ENCODE results near the gene ANKRD9.

The ANKRD9 gene

DNA sequence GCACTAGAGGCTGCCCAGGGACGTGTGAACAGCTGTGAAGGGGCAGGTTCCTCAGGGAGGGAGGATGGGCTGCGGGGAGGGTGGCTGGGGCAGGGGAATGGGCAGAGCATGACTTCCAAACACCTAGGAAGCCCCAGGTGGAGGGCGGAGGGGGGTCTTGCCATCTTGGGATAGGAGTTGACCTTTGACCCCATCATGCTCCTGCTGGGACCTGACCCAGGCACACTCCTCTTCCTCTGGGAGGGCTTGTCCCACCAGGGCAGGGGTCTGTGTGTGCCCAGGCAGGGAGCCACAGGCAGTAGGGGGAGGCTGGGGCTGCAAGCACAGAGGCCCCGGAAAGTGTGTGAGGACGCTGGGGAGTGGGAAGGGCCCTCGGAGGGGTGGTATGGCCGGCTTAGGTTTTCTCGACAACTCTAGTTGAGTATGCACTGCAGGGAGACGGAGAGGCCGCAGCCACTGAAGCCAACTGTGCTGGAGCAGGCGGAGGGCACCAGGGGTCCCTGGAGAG lies 3.3 kb upstream of the ANKRD9 start:
- DNase-seq (ENCODE audit: low read depth in 3 of 3) = no peak

DNA sequence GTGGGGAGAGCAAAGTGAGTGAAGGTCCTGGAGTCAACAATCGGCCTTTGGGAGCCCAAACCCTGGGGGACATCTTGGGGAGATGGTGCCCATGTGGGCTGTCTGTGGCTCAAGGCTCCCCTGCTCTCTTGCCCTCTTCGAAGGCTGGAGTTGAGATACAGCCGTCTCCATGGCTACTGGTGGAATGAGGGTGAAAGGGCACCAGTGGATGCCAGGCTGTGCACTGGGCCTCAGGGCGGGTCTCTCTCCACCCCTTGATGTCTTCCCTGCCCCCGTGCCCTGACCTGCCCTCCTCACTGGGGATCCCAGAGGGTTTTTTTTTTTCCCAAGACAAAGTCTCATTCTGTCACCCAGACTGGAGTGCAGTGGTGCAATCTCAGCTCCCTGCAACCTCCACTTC lies 2.0 kb upstream of the ANKRD9 start:
- DNase-seq (ENCODE audit: low read depth in 3 of 3) = no peak

DNA sequence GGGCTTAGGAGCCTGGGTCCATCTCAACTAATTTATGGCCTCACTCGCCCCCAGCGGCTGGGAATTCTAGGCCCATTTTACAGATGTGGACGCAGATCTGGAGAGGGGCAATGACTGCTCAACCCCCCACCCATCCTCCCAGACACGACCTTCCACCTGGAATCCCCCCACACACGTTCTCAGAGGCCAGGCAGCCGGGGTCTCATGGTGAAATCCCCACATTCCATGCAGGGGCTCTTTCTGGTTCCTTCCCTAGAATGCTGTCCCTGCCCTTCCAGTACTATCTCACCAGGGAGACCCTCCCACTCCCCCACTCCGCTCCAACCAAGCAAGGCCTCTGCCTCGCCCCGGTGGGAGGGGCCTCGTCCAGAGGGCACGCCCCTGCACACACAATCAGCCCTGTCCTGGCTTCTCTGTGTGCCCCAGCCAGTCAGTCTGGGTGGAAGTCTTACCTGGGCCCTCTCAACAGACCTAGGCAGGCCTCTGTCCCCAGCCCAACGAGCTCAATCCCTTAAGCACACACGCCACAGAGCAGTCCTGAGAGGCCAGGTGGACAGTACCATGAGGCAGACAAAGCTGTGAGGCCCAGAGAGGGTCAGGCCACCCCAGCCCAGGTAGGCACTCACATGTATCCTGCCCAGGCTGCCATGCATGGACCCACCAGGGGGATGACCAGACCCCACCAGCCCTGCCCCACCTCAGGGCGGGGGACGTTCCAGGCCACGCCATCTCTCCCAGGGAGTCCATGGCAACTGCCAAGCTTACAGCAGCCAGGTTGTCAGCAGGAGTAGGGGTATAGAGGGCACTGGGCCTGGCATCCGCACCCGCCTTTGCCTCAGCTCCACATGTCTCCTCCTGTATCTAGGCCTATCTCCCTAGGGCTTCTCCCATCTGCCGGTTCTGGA lies 1.3 kb upstream of the ANKRD9 start:
- no peak for DNase-seq (ENCODE audit: low read depth in 3 of 3)

DNA sequence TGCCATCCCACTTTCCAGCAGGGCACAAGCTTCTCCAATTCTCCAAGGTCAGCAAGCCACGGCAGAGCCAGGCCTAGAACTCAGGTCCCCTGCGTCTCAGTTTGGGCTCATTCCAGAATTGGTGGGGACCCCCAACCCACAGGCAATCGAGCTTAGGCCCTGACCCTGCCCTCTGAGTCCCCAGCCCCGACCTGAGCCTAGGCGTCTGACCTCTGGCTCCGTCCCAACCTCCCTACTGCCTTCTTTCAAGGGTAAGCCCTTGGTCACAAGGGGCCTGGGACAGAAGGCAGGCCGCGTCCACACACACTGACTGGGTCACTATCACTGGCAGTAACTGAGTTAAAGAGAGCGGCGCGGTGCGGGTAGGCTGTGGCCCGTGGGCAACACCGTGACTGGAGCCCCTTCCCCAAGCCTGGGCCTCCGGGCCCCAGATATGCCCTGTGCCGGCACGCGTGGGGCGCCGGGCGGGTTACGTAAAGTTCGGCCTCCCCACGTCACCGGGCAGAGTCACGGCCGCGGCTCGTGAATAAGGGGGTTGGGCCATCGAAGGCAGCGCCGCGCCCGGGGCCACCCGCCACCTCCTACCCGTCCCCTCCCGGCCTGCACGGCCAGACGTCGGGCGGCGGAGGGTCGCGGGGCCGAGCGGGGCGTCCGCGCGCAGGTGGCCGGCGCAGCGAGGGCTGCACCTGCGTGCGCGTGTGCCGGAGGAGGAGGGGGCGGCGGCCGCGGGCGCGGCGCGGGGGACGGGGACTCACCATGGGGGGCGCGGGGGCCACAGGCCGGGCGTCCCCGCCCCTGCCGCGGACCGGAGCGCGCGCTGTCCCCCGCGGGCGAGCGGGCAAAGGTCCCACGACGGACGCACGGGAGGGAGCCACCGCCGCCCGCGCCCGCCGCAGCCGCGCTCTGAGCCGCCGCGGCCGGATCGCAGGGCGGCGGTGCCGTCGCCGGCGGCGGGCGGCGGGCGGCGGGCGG lies 516 bp downstream of the ANKRD9 start:
- no peak for DNase-seq (ENCODE audit: low read depth in 3 of 3)

DNA sequence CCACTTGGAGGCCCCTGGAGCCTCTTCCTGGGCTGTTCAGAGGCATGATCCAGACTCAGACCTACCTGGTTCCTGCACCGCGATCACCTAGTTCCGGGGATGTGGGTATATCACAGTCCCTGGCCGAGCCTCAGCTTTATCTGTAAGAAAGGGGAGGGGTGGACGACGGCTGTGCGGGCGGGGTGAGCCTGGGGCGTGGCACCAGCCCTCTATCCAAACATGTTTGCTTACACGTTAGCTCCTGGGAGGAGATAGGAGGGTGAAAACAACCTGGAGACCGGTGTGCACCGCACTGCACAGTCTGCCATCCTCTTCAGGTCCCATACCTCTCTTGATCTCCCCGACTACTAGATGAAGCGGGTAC lies 1.2 kb downstream of the ANKRD9 start:
- no peak for DNase-seq (ENCODE audit: low read depth in 3 of 3)

DNA sequence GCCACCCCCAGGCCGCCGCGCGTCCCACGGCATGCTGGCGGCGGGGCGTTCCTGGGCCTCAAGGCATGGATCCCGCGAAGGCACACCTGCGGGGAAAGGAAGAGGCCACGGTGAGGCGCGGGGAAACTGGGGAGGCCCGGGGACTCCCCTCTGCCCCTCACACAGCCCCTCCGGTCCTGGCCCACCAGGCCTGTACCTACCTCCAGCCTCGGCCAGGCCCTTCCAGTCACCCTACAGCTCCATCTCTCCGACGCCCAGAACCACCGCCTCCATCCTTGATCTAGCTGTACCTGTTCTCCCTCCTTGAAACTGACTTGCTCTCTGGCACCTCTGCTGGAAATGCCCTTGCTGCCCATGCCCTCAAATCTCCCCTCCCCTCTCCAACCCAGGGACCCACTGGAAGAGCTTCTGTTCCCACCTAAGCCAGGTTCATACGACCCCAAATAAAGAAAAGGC lies 1.7 kb downstream of the ANKRD9 start:
- DNase-seq (ENCODE audit: low read depth in 3 of 3) = no peak

DNA sequence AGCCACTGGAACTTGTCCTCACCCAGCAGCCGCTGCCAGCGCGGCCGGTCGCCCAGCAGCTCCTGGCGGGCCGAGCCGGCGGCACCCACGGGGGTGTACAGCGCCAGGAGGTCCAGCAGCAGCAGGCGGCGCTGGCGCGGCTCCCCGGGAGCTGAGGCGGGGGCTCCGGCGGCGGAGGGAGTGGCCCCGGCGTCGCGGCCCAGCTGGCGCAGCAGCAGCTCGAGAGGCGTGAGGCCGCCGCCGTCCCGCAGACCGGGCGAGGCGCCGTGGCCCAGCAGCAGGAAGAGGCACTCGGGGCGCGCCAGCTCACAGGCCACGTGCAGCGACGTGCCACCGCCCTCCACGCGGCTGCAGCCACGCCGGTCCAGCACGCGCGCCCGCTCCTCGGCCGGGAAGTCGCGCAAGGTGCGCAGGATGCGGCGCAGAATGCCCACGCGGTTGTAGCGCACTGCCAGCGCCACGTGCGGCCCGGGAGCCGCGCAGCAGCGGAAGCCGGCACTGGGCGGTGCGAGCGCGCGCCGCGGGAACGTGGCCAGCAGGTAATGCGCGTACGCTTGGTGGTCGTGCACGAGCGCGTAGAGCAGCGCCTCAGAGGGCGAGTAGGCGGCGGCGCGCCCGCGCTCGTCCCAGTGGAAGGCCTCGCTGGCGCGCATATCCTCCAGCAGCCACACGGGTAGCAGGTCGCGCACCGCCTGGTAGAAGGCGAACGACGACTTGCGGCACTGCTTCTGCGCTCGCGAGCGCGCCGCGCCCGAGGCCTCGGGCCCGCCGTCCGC lies 2.3 kb downstream of the ANKRD9 start:
- no peak for DNase-seq (ENCODE audit: low read depth in 3 of 3)

DNA sequence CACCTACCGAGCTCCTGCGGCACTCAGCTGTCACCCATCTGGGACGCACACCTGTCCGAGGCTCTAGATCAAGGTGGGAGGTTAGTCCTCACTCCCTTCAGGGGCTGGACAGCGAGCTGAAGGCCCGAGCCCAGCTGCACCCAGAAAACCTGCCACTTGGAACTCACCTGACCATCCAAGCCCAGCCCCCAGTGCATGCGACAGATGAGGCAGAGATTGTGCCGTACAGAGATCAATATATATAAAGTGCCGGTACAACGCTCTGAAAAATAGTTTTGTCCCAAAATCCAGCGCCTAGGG lies 3.0 kb downstream of the ANKRD9 start:
- no peak for DNase-seq (ENCODE audit: low read depth in 3 of 3)

DNA sequence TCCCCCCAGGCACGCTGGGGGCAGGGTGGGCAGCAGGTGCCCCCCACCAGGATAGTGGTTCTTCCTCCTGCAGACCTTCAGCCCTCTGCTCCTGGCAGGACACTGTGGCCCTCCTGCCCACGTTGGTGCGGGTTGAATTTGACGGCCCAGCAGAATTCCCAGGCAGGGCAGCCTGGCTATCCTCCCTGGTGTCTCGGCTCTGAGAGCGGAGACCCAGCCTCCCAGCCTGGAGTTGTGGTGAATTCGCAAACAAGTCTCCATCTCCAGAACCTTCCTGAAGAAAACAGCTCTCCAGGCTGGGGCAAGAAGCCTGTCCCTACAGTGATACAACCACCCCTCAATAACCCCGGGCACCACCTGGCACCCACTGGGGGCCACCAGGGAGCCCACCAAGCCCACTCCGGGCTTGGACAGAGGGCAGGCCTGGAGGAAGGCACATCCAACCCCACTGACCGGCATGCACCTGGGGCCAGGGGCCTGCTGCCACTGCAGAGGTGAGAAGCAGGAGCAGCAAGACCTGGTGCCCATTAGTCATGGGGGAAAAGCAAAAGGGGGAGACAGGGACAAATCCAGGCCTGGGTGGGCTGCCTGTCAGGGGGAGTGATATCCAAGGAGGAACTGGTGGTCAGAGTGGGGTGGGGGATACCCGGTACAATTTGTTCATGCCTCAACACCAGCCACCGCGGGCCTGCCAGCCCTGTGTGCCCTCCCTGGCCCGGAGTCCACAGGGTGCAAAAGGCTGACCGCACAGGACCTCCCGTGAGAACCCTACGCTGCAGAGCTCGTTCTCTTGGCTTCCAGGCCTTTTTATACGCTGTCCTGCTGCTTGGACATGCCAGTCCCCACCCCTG lies 3.6 kb downstream of the ANKRD9 start:
- no peak for DNase-seq (ENCODE audit: low read depth in 3 of 3)

DNA sequence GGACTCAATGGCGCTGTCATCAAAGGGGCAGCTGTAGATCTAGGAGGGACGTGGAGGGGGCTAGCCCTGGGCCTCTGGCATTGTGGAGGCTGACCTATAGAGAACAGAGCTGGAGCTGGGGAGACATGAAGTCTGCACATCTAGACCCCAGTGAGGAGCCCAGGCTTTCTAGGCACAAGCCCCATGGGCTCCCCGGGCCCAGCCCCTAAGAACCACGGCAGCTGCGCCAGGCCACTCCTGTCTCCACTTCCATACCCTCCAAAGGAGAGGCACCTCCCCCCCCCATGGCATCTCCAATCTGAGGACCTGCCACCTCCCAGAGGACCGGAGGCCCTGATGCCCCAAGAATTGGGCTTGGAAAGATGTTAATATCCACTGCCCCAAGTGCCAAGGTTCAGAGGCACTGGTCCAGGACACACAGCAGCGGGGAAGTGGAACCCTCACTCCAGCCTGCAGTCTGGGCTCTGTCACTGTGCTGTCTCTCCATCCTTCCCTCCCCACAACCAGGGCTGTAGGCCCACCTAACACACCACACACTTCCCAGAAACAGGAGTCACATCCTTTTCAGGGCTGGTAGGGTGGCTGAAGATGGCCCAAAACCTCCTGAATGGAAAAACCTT lies 4.5 kb downstream of the ANKRD9 start:
- no peak for DNase-seq (ENCODE audit: low read depth in 3 of 3)

DNA sequence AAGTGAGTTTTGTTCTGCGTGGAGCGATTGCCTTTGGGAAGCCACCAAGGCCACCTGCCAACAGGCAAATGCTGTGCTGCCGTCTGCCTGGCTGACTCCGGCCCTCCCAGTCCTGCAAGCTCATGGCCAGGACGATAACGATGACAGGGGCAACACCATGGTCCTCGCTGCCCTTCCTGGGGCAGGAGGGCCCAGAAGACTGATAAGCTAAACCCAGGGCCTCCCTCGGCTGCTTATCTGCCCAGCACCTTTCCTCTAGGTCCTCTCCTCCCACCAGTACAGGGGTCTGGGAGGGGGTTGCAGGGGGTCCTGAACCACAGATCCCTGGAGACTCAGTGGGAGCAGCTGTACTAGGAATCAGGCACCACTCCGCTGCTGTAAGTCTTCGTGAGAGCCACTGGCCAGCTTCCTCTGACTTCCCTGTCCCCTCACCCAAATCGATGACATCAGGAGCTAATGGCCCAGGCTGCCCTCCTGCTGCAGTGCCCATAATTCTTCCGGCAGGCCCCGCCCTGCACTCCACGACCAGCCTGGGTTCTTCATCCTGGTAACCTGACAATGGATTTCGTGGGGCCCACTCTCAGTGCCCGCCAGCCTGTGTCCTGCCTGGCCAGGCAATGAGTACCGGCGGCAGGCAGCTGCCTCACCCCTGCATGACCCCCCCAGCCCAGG lies 5.1 kb downstream of the ANKRD9 start:
- DNase-seq (ENCODE audit: low read depth in 3 of 3) = no peak

DNA sequence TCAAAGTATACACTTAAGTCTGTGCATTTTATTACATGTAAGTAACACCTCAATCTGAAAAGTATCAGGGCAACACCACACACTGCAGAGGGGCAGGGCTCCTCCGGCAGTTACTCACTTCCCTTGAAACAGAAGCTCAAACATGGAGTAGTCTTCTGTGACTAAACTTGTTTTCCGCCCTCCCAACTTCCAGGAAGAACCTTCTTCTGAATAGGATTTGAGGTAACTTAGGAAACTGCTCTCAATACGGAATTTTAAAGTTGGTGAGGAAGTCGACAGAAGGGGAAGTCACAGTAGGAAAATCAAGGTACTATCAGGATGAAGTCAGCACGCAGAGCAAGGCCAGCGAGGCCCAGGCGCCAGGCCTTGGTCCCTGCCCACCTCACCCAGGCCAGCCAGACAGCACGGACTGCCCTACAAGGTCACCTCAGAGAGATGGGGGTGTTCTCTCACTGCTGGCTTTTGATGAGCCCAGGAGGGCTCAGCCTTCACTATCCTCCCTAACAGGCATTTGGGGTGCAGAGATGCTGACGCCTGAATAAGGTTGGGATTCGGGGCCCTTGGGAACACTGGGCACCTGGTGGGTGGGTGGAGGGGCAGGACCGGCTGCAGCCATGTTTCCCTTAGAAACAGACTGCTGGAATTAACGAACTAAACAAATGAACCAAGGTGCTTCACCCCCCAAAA lies 5.8 kb downstream of the ANKRD9 start:
- DNase-seq (ENCODE audit: low read depth in 3 of 3) = no peak

DNA sequence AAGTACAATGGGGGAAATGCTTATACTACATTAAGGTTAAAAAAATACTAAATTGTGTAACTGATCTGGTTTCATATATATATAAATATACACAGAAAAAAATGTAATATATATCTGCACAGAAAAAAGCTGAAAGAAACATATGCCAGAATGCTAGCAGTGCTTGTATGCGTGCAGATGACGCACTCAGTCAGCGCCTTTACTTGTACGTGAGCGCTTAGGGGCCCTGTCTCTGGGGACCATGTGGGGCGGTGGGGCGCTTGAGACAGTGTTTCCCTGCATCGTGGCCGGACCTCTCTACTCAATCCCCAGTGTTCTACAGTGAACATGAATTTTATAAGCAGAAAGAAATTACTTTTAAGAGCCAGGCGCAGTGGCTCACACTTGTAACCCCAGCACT lies 7.0 kb downstream of the ANKRD9 start:
- DNase-seq (ENCODE audit: low read depth in 3 of 3) = no peak

DNA sequence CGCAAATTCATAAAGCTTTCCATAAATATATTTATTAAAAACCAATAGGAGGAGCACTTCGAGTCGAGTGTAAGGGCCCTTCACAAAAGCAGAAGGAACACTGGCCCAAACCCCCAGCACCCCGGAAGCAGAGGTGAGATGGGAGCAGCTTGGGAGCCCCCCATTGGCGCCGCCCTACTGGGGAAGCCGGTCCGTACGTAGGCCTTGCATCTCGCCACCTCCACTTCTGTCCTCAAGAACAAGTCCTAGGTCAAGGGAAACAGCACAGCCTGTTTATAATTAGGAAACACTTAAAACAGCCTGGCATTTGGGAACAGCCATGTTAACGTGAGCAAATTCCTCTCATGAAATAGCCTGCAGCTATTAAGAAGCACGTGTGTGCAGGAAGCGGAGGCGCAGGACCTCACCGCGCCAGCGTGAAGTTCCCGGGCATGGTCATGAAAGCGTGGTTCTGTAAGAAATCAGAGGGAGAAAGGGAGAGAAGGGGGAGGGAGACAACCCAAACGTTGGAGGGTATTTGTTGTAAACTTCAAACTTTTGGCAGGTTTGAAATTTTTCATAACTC lies 7.7 kb downstream of the ANKRD9 start:
- DNase-seq (ENCODE audit: low read depth in 3 of 3) = no peak

DNA sequence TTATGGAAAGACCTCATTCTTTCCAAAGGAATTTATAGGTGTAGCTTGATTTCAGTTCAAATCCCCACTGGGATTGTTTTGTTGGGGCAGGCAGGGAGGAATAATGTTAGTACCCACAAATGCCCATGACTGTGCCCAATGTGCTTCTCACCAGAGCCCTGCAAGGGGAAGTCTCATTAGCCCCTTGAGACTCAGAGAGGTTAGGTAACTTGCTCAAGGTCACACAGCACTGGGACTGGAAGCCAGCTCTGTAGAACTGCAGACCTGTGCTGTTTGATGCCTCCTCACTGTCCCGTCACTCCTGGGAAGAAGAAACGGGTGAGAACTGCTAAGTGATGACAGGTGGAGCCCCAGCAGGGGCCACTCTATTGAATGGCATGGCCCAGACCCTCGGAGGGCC lies 8.9 kb downstream of the ANKRD9 start:
- no peak for DNase-seq (ENCODE audit: low read depth in 3 of 3)

DNA sequence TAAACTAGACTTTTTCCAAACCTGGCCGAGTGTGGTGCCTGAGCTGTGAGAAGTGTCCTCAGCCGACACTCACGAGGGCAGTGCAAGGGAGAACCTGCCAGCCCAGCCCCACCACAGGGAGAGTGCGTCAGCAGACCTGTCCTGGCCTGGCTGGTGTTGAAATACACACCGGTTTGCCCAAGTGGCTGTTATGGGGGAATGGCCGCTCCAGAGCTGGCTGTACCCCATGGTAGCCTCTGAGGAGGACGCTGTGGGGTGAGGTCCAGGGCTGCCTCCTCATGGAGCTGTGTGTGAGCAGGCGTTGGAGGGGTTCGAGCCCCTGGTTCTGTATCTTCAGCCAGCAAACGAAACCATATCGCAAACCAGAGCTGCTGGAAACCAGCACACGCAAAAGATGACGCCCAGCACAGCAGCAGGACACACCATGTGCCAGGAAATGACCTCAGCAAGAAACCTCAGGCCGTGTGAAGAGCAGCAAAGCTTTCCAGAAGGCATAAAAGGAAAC lies 9.4 kb downstream of the ANKRD9 start:
- no peak for DNase-seq (ENCODE audit: low read depth in 3 of 3)

DNA sequence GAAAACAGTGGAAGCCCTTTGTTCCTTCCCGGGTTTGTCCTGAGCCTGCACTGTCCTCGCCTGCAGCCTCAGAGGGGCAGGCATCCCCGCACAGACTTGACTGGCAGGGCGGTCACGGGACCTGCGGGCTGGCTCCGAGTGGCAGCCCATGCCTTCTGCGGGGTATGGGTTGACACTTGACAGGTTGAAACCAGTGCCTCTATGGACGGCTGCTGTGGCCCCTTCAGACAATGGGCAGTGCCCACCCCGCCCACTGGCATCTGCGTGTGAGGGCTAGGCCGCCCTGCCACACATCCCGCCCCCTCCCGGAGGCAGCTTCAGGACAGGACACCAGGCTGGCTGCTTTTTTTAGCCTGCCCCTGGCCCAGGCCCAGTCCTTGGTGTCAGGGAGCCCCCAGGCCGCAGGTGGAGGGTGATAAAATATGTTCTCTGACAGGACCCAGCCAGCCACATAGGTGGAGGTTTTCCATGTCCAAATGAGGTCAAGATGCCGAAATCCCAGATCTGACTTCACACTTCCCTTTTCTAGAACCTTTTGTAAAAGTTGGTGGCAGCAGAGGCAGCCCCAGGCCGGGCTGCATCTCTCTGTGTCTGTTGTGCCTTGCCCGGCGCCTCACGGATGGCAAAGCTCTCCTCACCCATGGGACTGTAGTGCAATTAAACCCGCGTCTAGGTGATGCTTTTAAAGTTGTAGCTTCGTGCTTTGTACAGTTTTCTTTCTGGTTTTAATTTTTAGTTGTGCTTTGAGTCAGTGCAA lies 10.0 kb downstream of the ANKRD9 start:
- no peak for DNase-seq (ENCODE audit: low read depth in 3 of 3)

DNA sequence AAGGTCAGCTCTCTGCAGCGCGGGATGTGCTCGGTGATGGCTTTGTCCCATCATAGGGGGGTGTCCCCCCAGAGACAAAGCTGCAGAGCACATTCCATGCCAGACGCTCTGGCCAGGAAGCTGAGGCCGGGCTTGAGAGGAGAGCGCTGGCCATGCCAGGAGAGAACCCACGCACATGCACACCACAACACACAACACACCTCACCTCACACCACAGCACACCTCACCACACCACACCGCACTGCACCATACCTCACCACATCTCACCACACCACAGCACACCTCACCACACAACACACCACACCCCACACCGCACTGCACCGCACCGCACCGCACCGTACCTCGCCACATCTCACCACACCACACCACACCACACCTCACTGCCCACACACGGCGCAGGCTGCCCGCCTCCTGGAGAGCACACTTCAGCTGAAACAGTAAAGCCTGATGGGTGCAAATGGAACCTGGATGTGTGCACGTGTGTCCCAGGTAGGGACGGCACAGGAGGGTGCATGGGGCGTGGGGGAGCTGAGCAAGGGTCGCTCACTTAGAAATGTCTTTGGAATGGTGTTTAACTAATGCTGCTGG lies 10.8 kb downstream of the ANKRD9 start:
- DNase-seq (ENCODE audit: low read depth in 3 of 3) = no peak
